ENCODE measurements around the gene CPNE5. TPM values are rescaled to one million over a fixed set of nuclear protein-coding genes. Genes with fewer than 3 reads are reported as not detected.

The CPNE5 gene
- total and polyA plus RNA-seq, 9 donors = 1.4 to 22.1 (median 6.2) TPM

- no peak for DNase-seq
- no peak for TF ChIP-seq EP300 (IDR thresholded peaks at IDR 0.05)
- TF ChIP-seq POLR2A (IDR thresholded peaks at IDR 0.05) = no peak
- Histone ChIP-seq H3K4me3 (no peak overlapping the region), H3K4me1 (ENCODE audit: insufficient read depth) (peaks cover 8% of the 10 kb centered on the region), H3K27ac (no peak overlapping the region), H3K27me3 (no peaks in the 10 kb centered on the region), H3K36me3 (no peaks in the 10 kb centered on the region), H3K9me3 (no peaks in the 10 kb centered on the region)
- WGBS, 3 donors = 82 to 84% (median 83%) methylated on average over 10 of the region's 10 CpGs
- intact Hi-C loops (cut with DNase I) = no loop called here
Measured at GRCh38 chr6:36855750-36856149, 16.5 kb upstream of the CPNE5 start.

GRCh38 chr6:36853325-36853724 lies 14.1 kb upstream of the CPNE5 start:
- H3K9me3 ChIP-seq = no peaks in the 10 kb centered on the region
- peaks cover 3% of the 10 kb centered on the region for H3K4me1 ChIP-seq (ENCODE audit: insufficient read depth)
- no peaks in the 10 kb centered on the region for H3K27me3 ChIP-seq
- H3K36me3 ChIP-seq = no peaks in the 10 kb centered on the region
- H3K27ac ChIP-seq = no peak overlapping the region
- intact Hi-C loops (cut with DNase I) = loop anchor here in 1 of 4 donors (5.0 kb wide), 1 partner anchor 86 kb away; no protein-coding TSS in a partner anchor
- H3K4me3 ChIP-seq = no peak overlapping the region
- peak in 3 of 5 donors; percentile 36 to 58 (median 37) for DNase-seq
- WGBS, 3 donors = 57 to 60% (median 58%) methylated on average over 5 of the region's 5 CpGs
- TF ChIP-seq EP300 (IDR thresholded peaks at IDR 0.05) (peak; percentile 48), CTCF (IDR thresholded peaks at IDR 0.05) (no peak), POLR2A (IDR thresholded peaks at IDR 0.05) (no peak)

- H3K4me3 ChIP-seq = no peak overlapping the region
- no peak for DNase-seq
Measured at GRCh38 chr6:36852481-36853147, 13.4 kb upstream of the CPNE5 start.

GRCh38 chr6:36851626-36852025 lies 12.4 kb upstream of the CPNE5 start:
- 15 to 30% (median 19%) methylated on average over 4 of the region's 4 CpGs for whole genome bisulfite sequencing, 3 donors
- H3K9me3 ChIP-seq = no peaks in the 10 kb centered on the region
- peaks cover 1% of the 10 kb centered on the region for H3K4me1 ChIP-seq (ENCODE audit: insufficient read depth)
- no peak overlapping the region for H3K4me3 ChIP-seq
- no peak for TF ChIP-seq CTCF (IDR thresholded peaks at IDR 0.05)
- no peak for TF ChIP-seq POLR2A (IDR thresholded peaks at IDR 0.05)
- no peak for TF ChIP-seq EP300 (IDR thresholded peaks at IDR 0.05)
- H3K27ac ChIP-seq = no peak overlapping the region
- peak in 2 of 5 donors; percentile 39 to 40 for DNase-seq
- intact Hi-C loops (cut with DNase I) = loop anchor here in 2 of 4 donors (2.0 to 5.0 kb wide), 2 partner anchors 84 to 85 kb away; no protein-coding TSS in a partner anchor
- H3K27me3 ChIP-seq = no peaks in the 10 kb centered on the region
- H3K36me3 ChIP-seq = no peaks in the 10 kb centered on the region

More at GRCh38 chr6:36852481-36853147, 13.4 kb upstream of the CPNE5 start:
- no peak for TF ChIP-seq CTCF (IDR thresholded peaks at IDR 0.05)
- no peak for TF ChIP-seq POLR2A (IDR thresholded peaks at IDR 0.05)
- no peak for TF ChIP-seq EP300 (IDR thresholded peaks at IDR 0.05)
- no peaks in the 10 kb centered on the region for H3K27me3 ChIP-seq
- H3K27ac ChIP-seq = peak overlapping the region in 1 of 2 donors; percentile 29
- WGBS, 3 donors = 56 to 70% (median 61%) methylated on average over 4 of the region's 4 CpGs
- H3K4me1 ChIP-seq (ENCODE audit: insufficient read depth) = peaks cover 1% of the 10 kb centered on the region
- no peaks in the 10 kb centered on the region for H3K36me3 ChIP-seq
- intact Hi-C loops (cut with DNase I) = loop anchor here in 1 of 4 donors (5.0 kb wide), 1 partner anchor 85 kb away; no protein-coding TSS in a partner anchor
- no peaks in the 10 kb centered on the region for H3K9me3 ChIP-seq

- H3K27me3 ChIP-seq = no peaks in the 10 kb centered on the region
- intact Hi-C loops (cut with DNase I) = loop anchor here in 2 of 4 donors (2.0 to 5.0 kb wide), 2 partner anchors 84 kb away; no protein-coding TSS in a partner anchor
- TF ChIP-seq EP300 (IDR thresholded peaks at IDR 0.05) (no peak), POLR2A (IDR thresholded peaks at IDR 0.05) (no peak), CTCF (IDR thresholded peaks at IDR 0.05) (peak; percentile 38 to 69 (median 63))
- no peaks in the 10 kb centered on the region for H3K36me3 ChIP-seq
- 11 to 24% (median 19%) methylated on average over 3 of the region's 3 CpGs for WGBS, 3 donors
- DNase-seq = peak in 2 of 5 donors; percentile 48 to 76
- no peaks in the 10 kb centered on the region for H3K4me1 ChIP-seq (ENCODE audit: insufficient read depth)
- H3K4me3 ChIP-seq = no peak overlapping the region
- no peak overlapping the region for H3K27ac ChIP-seq
- H3K9me3 ChIP-seq = no peaks in the 10 kb centered on the region
Measured at GRCh38 chr6:36851149-36851614, 11.9 kb upstream of the CPNE5 start.

All from ovary (tissue), 9 donors.